Astrocyte (in vitro differentiated cells and primary cell): ENCODE measurements around the gene SMYD4. TPM values are rescaled to one million over a fixed set of nuclear protein-coding genes. Genes with fewer than 3 reads are reported as not detected.

Experiments used
- DNase-seq: peaks from one replicate; pipeline ENCODE4 v3.0.0-alpha.2; 2010; ENCODE audit warnings: low read depth
- FAIRE-seq: peaks from 2 replicates; lab custom pipeline; 2011; peaks lifted over from hg19 to GRCh38; lab: Jason Lieb, UNC
- H2AFZ ChIP-seq: 2 replicates; pipeline ENCODE4 v1.6.0; 2012; ENCODE audit warnings: low read depth, low read length, inconsistent platforms
- H3K27ac ChIP-seq: 2 replicates; pipeline ENCODE4 v1.5.1; 2011; ENCODE audit warnings: low read depth, low read length, inconsistent platforms
- H3K27me3 ChIP-seq: 2 replicates; pipeline ENCODE4 v1.6.0; 2011; ENCODE audit warnings: low read length, inconsistent platforms; ENCODE audit not compliant: insufficient read depth
- H3K36me3 ChIP-seq: 2 replicates; pipeline ENCODE4 v1.5.1; 2011; ENCODE audit warnings: low read length, inconsistent platforms; ENCODE audit not compliant: insufficient read depth
- H3K4me1 ChIP-seq: 2 replicates; pipeline ENCODE4 v1.5.1; 2011; ENCODE audit warnings: low read length, inconsistent platforms; ENCODE audit not compliant: insufficient read depth
- H3K4me2 ChIP-seq: 2 replicates; pipeline ENCODE4 v1.6.0; 2012; ENCODE audit warnings: low read length, inconsistent platforms
- H3K4me3 ChIP-seq: 2 replicates; pipeline ENCODE4 v1.5.1; 2011; ENCODE audit warnings: low read depth, mild to moderate bottlenecking, low read length, inconsistent platforms; ENCODE audit not compliant: insufficient read depth
- H3K79me2 ChIP-seq: 2 replicates; pipeline ENCODE4 v1.6.0; 2012; ENCODE audit warnings: mild to moderate bottlenecking, low read length, inconsistent platforms; ENCODE audit not compliant: insufficient read depth
- H3K9ac ChIP-seq: 2 replicates; pipeline ENCODE4 v1.6.0; 2012; ENCODE audit warnings: mild to moderate bottlenecking, low read length, inconsistent platforms
- H3K9me3 ChIP-seq: 2 replicates; pipeline ENCODE4 v1.5.1; 2012; ENCODE audit warnings: low read depth, mild to moderate bottlenecking, low read length, inconsistent platforms; ENCODE audit not compliant: insufficient read depth
- H4K20me1 ChIP-seq: 2 replicates; pipeline ENCODE4 v1.6.0; 2012; ENCODE audit warnings: low read length, inconsistent platforms; ENCODE audit not compliant: insufficient read depth
- H3K27ac Mint-ChIP-seq: one replicate; pipeline ENCODE4 v1.8.0; 2021; ENCODE audit warnings: mild to moderate bottlenecking, mixed read lengths; ENCODE audit not compliant: unreplicated experiment
- H3K27me3 Mint-ChIP-seq: one replicate; pipeline ENCODE4 v1.8.0; 2021; ENCODE audit warnings: low read depth, mixed read lengths; ENCODE audit not compliant: unreplicated experiment
- H3K36me3 Mint-ChIP-seq: one replicate; pipeline ENCODE4 v1.8.0; 2021; ENCODE audit warnings: low read depth, mixed read lengths; ENCODE audit not compliant: unreplicated experiment
- H3K4me1 Mint-ChIP-seq: one replicate; pipeline ENCODE4 v1.8.0; 2021; ENCODE audit warnings: low read depth, mixed read lengths; ENCODE audit not compliant: unreplicated experiment
- H3K4me3 Mint-ChIP-seq: one replicate; pipeline ENCODE4 v1.8.0; 2021; ENCODE audit warnings: mild to moderate bottlenecking, moderate library complexity, mixed read lengths; ENCODE audit not compliant: unreplicated experiment
- H3K9me3 Mint-ChIP-seq: one replicate; pipeline ENCODE4 v1.8.0; 2021; ENCODE audit warnings: mild to moderate bottlenecking, mixed read lengths; ENCODE audit not compliant: unreplicated experiment
- EZH2 ChIP-seq: IDR thresholded peaks from 2 replicates; pipeline ENCODE4 v1.6.1; 2012; ENCODE audit warnings: mild to moderate bottlenecking, low read length, inconsistent platforms; ENCODE audit not compliant: insufficient read depth
- total RNA-seq: library from RNA; stranded (reverse); gene quantifications from 2 replicates; pipeline ENCODE4 v1.2.1, GENCODE V29; 2021
- TF ChIP-seq, protein P1 (sequence below): IDR thresholded peaks from 2 replicates; pipeline ENCODE4 v1.5.1; 2011; ENCODE audit warnings: low read depth, mild to moderate bottlenecking, inconsistent platforms, low read length, moderate library complexity; ENCODE audit not compliant: insufficient read depth

SMYD4 gene
- total RNA-seq, 1 donor from 2014 or later: 10.7 TPM

DNA sequence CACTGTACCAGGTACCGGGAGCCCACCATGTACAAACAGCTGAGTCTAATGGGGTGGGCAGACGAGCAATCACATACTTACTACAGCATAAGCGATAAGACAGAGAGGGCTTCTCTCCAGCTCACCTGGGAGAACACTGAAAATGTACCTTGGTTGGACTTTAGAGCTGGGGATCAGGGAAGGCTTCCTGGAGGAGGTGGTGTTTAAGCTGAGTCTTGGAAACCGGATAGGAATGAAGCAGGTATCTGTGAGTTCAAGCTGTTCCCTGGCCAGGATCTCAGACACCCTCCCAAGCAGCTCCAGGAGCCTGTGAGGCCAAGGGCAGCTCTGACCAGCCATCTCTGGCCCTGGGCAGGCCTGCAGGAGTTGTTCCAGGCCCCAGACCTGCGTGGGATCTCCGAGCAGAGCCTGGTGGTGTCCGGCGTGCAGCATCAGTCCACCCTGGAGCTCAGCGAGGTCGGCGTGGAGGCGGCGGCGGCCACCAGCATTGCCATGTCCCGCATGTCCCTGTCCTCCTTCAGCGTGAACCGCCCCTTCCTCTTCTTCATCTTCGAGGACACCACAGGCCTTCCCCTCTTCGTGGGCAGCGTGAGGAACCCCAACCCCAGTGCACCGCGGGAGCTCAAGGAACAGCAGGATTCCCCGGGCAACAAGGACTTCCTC lies 75.8 kb downstream of the SMYD4 start:
- Histone ChIP-seq H3K27ac (no peak overlapping the region), H3K4me1 (no peaks in the 10 kb centered on the region), H3K36me3 (no peaks in the 10 kb centered on the region), H4K20me1 (no peaks in the 10 kb centered on the region), H3K79me2 (no peaks in the 10 kb centered on the region), H2AFZ (no peak overlapping the region), H3K4me2 (no peak overlapping the region), H3K9ac (no peak overlapping the region), H3K9me3 (no peaks in the 10 kb centered on the region), H3K27me3 (peaks cover 4% of the 10 kb centered on the region), H3K4me3 (no peak overlapping the region)
- no peak for FAIRE-seq
- no peaks in the 10 kb centered on the region for H3K4me1 Mint-ChIP-seq
- H3K27ac Mint-ChIP-seq: no peak overlapping the region
- no peaks in the 10 kb centered on the region for H3K9me3 Mint-ChIP-seq
- TF ChIP-seq, protein P1, sequence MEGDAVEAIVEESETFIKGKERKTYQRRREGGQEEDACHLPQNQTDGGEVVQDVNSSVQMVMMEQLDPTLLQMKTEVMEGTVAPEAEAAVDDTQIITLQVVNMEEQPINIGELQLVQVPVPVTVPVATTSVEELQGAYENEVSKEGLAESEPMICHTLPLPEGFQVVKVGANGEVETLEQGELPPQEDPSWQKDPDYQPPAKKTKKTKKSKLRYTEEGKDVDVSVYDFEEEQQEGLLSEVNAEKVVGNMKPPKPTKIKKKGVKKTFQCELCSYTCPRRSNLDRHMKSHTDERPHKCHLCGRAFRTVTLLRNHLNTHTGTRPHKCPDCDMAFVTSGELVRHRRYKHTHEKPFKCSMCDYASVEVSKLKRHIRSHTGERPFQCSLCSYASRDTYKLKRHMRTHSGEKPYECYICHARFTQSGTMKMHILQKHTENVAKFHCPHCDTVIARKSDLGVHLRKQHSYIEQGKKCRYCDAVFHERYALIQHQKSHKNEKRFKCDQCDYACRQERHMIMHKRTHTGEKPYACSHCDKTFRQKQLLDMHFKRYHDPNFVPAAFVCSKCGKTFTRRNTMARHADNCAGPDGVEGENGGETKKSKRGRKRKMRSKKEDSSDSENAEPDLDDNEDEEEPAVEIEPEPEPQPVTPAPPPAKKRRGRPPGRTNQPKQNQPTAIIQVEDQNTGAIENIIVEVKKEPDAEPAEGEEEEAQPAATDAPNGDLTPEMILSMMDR: no peak
- no peak for TF ChIP-seq EZH2
- DNase-seq: no peak
- H3K27me3 Mint-ChIP-seq: peaks cover 12% of the 10 kb centered on the region
- H3K4me3 Mint-ChIP-seq: no peak overlapping the region
- H3K36me3 Mint-ChIP-seq: no peaks in the 10 kb centered on the region

DNA sequence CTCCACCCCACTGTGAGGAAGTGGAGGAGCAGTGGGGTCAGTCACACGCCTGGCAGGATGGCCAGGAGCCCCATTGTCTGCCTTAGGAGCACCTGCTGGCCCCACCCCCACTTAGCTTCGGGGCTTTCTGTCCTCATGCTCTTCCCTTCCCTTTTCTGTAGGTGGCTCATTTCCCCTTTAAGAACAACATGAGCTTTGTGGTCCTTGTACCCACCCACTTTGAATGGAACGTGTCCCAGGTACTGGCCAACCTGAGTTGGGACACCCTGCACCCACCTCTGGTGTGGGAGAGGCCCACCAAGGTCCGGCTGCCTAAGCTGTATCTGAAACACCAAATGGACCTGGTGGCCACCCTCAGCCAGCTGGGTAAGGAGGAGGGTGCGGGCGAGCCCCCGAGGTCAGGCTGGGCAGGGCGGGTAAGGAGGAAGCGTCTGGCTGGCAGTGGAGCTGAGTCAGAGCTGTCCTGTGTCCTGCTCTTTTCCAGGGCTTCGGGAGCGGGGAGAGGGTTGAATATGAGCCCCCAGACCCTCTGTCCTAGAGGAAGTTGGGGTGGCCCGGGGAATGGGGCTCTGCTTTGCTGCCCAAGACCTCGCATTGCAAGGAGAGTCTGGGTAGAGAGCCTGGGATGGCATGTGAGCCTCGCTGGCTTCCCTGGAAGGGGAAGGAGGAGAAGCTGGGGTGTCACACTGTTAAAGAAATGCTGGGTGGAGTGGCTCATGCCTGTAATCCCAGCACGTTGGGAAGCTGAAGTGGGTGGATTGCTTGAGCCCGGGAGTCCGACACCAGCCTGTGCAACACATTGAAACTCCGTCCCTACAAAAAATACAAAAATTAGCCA lies 77.1 kb downstream of the SMYD4 start:
- no peaks in the 10 kb centered on the region for H3K4me1 Mint-ChIP-seq
- H3K27ac Mint-ChIP-seq: no peak overlapping the region
- peaks cover 4% of the 10 kb centered on the region for H3K27me3 ChIP-seq
- H3K36me3 Mint-ChIP-seq: no peaks in the 10 kb centered on the region
- no peaks in the 10 kb centered on the region for H3K36me3 ChIP-seq
- H3K4me3 ChIP-seq: no peak overlapping the region
- no peak overlapping the region for H3K27ac ChIP-seq
- no peaks in the 10 kb centered on the region for H3K9me3 Mint-ChIP-seq
- no peaks in the 10 kb centered on the region for H4K20me1 ChIP-seq
- no peak overlapping the region for H3K4me2 ChIP-seq
- H3K9me3 ChIP-seq: peaks cover 7% of the 10 kb centered on the region
- H3K4me1 ChIP-seq: no peaks in the 10 kb centered on the region
- FAIRE-seq (no peak), DNase-seq (no peak)
- peaks cover 12% of the 10 kb centered on the region for H3K27me3 Mint-ChIP-seq
- TF ChIP-seq, protein P1: no peak
- no peak for TF ChIP-seq EZH2
- H2AFZ ChIP-seq: no peak overlapping the region
- no peak overlapping the region for H3K9ac ChIP-seq
- no peaks in the 10 kb centered on the region for H3K79me2 ChIP-seq
- H3K4me3 Mint-ChIP-seq: no peak overlapping the region
